VCaP (cell line): ENCODE results near the gene HAGHL.
"Not testable (repeated sequence)": the region's sequence is repeated elsewhere in the genome, so short reads cannot be mapped to it uniquely, and the experiment has no call there.

Experiments used
- H3K27ac ChIP-seq: fragments of 450-650 bp; 2 replicates; pipeline ENCODE4 v1.5.1; 2017
- CTCF ChIP-seq: fragments of 450-650 bp; conservative IDR thresholded peaks from 2 replicates; pipeline ENCODE4 v1.5.1; 2017; ENCODE audit warnings: mild to moderate bottlenecking, moderate library complexity

The HAGHL gene

GRCh38 chr16:768428-768827, 41.5 kb downstream of the HAGHL start:
- no peak for TF ChIP-seq CTCF
- H3K27ac ChIP-seq, result no peak overlapping the region

- no peak overlapping the region for H3K27ac ChIP-seq
- no peak for TF ChIP-seq CTCF
These were observed 42.4 kb downstream of the HAGHL start for GRCh38 chr16:769184-769784.

GRCh38 chr16:769934-770333, 43.0 kb downstream of the HAGHL start:
- no peak overlapping the region for H3K27ac ChIP-seq
- TF ChIP-seq CTCF, result no peak

- no peak overlapping the region for H3K27ac ChIP-seq
These were observed 43.5 kb downstream of the HAGHL start for GRCh38 chr16:770411-770810.

GRCh38 chr16:772959-773358, 46.1 kb downstream of the HAGHL start:
- no peak overlapping the region for H3K27ac ChIP-seq

More at GRCh38 chr16:770411-770810, 43.5 kb downstream of the HAGHL start:
- no peak for TF ChIP-seq CTCF

GRCh38 chr16:774086-775001, 47.4 kb downstream of the HAGHL start:
- no peak overlapping the region for H3K27ac ChIP-seq
- no peak for TF ChIP-seq CTCF

More at GRCh38 chr16:772959-773358, 46.1 kb downstream of the HAGHL start:
- TF ChIP-seq CTCF, result no peak

GRCh38 chr16:775236-775796, 48.4 kb downstream of the HAGHL start:
- no peak overlapping the region for H3K27ac ChIP-seq
- no peak for TF ChIP-seq CTCF

- H3K27ac ChIP-seq, result not testable (repeated sequence)
These were observed 49.4 kb downstream of the HAGHL start for GRCh38 chr16:776298-776697.
